GM10248 (cell line): Measurements from ENCODE around the gene IGF2.
A peak's percentile ranks its signal among the peaks of the same experiment; 100 is the strongest.

Experiments used
- CTCF ChIA-PET: fragments of 300-600 bp; sonication (Branson Sonifier 250); formaldehyde crosslinking; extraction: SDS; loops from one replicate; lab custom pipeline; 2021; ENCODE audit warnings: antibody characterized with exemption; lab: Yijun Ruan, JAX
- POLR2A ChIA-PET: fragments of 350-650 bp; sonication (Branson Sonifier 250); formaldehyde crosslinking; extraction: SDS; loops from one replicate; lab custom pipeline; 2020; ENCODE audit warnings: antibody characterized with exemption; lab: Yijun Ruan, JAX
- DNase-seq: peaks from one replicate; pipeline ENCODE4 v3.0.0; 2012; ENCODE audit errors: extremely low spot score
- TF ChIP-seq, protein P1 (sequence below): IDR thresholded peaks from 2 replicates; pipeline ENCODE4 v1.5.1; 2012; ENCODE audit warnings: mild to moderate bottlenecking, low read depth; ENCODE audit errors: extremely low read depth, missing control alignments, control extremely low read depth

Gene IGF2

DNA sequence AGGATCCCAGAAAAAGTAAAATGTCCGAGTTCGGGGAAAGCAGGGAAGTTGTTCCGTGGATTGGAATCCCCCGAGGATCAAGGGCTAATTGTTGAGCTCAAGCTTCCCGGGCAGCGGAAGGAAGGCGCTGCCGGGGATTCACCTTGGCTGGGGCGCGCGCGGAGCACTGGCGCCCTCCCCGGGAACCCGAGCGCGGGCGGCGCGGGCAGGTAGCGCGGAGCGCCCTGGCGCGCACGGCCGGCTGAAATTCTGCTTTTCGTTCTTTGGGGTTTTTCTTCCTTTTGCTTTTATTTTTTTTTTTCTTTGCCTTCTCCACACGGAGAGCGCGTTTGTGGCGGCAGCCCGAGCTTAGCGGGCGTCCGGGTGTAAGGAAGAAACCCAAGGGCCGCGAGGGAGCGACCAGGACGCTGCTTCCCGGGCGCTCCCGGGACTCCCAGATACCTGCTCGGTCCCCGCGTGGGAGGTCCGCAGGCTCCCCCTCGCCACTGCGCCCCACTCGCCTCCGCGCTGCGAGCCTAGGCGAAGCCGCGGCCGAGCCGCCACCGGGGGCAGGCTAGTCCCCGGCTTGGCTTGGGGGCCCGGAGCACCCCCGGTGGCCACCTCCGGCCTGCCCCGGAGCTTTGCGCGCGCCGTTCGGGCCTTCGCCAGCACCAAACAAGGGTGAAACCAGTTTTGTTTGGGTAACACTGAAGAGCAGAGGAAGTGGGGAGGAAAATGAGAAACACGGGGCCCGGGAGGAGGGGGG lies 4.8 kb upstream of the IGF2 start:
- CTCF ChIA-PET = interaction anchor here (1.0 to 4.9 kb wide), 3 partner anchors 8 to 450 kb away, joined by 3 to 43 read pairs (median 3); no protein-coding TSS in a partner anchor
- POLR2A ChIA-PET = no interaction called here
- DNase-seq = no peak
- TF ChIP-seq, protein P1, sequence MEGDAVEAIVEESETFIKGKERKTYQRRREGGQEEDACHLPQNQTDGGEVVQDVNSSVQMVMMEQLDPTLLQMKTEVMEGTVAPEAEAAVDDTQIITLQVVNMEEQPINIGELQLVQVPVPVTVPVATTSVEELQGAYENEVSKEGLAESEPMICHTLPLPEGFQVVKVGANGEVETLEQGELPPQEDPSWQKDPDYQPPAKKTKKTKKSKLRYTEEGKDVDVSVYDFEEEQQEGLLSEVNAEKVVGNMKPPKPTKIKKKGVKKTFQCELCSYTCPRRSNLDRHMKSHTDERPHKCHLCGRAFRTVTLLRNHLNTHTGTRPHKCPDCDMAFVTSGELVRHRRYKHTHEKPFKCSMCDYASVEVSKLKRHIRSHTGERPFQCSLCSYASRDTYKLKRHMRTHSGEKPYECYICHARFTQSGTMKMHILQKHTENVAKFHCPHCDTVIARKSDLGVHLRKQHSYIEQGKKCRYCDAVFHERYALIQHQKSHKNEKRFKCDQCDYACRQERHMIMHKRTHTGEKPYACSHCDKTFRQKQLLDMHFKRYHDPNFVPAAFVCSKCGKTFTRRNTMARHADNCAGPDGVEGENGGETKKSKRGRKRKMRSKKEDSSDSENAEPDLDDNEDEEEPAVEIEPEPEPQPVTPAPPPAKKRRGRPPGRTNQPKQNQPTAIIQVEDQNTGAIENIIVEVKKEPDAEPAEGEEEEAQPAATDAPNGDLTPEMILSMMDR = no peak

DNA sequence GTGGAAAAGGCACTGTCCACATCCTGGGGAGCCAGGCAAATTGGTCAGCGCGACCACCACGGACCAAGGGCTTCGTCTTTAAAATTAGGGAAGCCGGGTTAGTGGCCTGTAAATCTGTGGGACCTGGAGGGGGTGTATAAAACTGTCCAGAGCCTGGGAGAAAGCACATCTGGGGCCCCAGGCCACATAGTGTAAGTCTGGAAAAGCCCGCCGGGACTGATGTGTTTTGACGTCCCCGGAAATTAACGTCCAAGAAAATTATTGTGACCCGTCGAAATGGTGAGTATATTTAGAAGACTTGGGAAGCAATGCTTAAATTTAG lies 4.2 kb upstream of the IGF2 start:
- TF ChIP-seq, protein P1 = no peak
- DNase-seq = no peak
- ChIA-PET POLR2A (no interaction called here), CTCF (interaction anchor here (1.0 to 4.9 kb wide), 5 partner anchors 8 to 449 kb away, joined by 3 to 43 read pairs (median 4); no protein-coding TSS in a partner anchor)

DNA sequence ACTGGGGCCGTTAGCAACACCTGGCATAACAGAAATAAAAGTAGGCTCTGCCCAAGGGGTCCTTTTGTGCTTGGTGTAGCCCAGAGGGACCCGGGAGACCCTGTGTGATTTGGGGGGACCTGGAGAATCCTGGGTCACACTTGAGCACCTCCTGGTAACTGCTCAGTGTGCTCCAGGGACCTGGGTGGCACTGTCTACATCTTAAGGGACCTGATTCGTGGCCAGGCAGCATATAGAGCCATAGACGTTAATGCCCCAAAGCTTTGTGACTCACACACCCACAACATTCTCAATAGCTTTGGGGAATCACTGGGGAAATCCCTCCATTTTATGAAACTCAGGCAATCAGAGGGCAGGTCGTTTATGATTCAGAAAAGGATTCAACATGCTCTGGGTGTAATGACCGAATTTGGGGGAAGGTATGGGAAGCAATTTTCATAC lies 3.6 kb upstream of the IGF2 start:
- peak; percentile 70 for DNase-seq
- ChIA-PET CTCF (interaction anchor here (1.0 to 4.9 kb wide), 6 partner anchors 9 to 449 kb away, joined by 3 to 43 read pairs (median 4); no protein-coding TSS in a partner anchor), POLR2A (no interaction called here)
- TF ChIP-seq, protein P1 = no peak

DNA sequence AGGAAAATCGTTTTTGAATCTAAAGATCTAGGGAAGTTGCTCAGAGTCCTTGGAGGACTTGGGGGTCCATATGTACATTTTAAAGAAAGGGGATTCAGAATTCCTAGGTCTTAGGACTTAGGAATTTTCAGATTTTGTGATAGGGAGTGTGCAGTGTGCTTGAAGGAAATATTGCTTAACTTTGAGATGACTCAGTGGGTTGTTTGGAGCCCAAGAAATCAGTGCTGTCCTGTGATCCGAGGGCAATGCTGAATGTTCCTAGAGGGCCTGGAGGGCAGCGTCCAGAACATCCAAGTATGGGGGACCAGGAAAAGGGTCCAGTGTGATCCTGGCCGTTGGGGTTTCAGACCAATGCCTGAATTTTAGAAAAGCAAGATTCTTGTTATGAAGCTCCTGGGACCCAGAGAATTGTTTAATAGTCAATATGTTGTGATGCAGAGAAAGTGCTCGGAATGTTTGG lies 3.1 kb upstream of the IGF2 start:
- CTCF ChIA-PET = interaction anchor here (0.8 to 4.9 kb wide), 6 partner anchors 9 to 490 kb away, joined by 3 to 43 read pairs (median 4); no protein-coding TSS in a partner anchor
- no peak for DNase-seq
- POLR2A ChIA-PET = no interaction called here
- TF ChIP-seq, protein P1 = no peak

GRCh38 chr11:2140411-2141400 lies 1.5 kb upstream of the IGF2 start:
- CTCF ChIA-PET = interaction anchor here (1.0 to 4.9 kb wide), 3 partner anchors 9 to 308 kb away, joined by 3 to 43 read pairs (median 5); no protein-coding TSS in a partner anchor
- POLR2A ChIA-PET = no interaction called here
- TF ChIP-seq, protein P1 = no peak
- DNase-seq = no peak
